HG03045 (cell line): ENCODE results near the gene KBTBD12.
"Not testable (repeated sequence)": the region's sequence is repeated elsewhere in the genome, so short reads cannot be mapped to it uniquely, and the experiment has no call there.

Source experiments
- ATAC-seq: cut with Tn5 transposase; IDR thresholded peaks from one replicate; pipeline ENCODE4 v1.9.1; 2021; ENCODE audit warnings: mild to moderate bottlenecking, moderate library complexity; ENCODE audit not compliant: unreplicated experiment

Gene KBTBD12

GRCh38 chr3:127902486-127902885 is 12.5 kb upstream of the KBTBD12 start:
- ATAC-seq: no peak

GRCh38 chr3:127903611-127904375 is 11.2 kb upstream of the KBTBD12 start:
- ATAC-seq: no peak

- ATAC-seq: no peak
Measured at GRCh38 chr3:127905556-127905955, 9.5 kb upstream of the KBTBD12 start.

GRCh38 chr3:127906653-127907052 is 8.4 kb upstream of the KBTBD12 start:
- ATAC-seq: not testable (repeated sequence)

GRCh38 chr3:127908202-127908601 is 6.8 kb upstream of the KBTBD12 start:
- ATAC-seq: no peak

- no peak for ATAC-seq
Measured at GRCh38 chr3:127908951-127909350, 6.1 kb upstream of the KBTBD12 start.

GRCh38 chr3:127909646-127910045 is 5.4 kb upstream of the KBTBD12 start:
- ATAC-seq: no peak

GRCh38 chr3:127911421-127911931 is 3.6 kb upstream of the KBTBD12 start:
- ATAC-seq: no peak

- not testable (repeated sequence) for ATAC-seq
Measured at GRCh38 chr3:127913841-127914240, 1.2 kb upstream of the KBTBD12 start.

GRCh38 chr3:127914584-127914983 is 448 bp upstream of the KBTBD12 start:
- ATAC-seq: no peak

- no peak for ATAC-seq
Measured at GRCh38 chr3:127915937-127916493, 983 bp downstream of the KBTBD12 start.

- ATAC-seq: no peak
Measured at GRCh38 chr3:127920738-127921137, 5.7 kb downstream of the KBTBD12 start.

GRCh38 chr3:127923611-127924010 is 8.6 kb downstream of the KBTBD12 start:
- no peak for ATAC-seq

GRCh38 chr3:127925384-127925783 is 10.4 kb downstream of the KBTBD12 start:
- no peak for ATAC-seq

GRCh38 chr3:127927829-127928604 is 13.0 kb downstream of the KBTBD12 start:
- ATAC-seq: no peak

GRCh38 chr3:127929818-127930413 is 14.9 kb downstream of the KBTBD12 start:
- no peak for ATAC-seq

- no peak for ATAC-seq
Measured at GRCh38 chr3:127933396-127933795, 18.4 kb downstream of the KBTBD12 start.

- ATAC-seq: no peak
Measured at GRCh38 chr3:127938800-127939199, 23.8 kb downstream of the KBTBD12 start.

GRCh38 chr3:127940116-127940515 is 25.1 kb downstream of the KBTBD12 start:
- ATAC-seq: no peak

GRCh38 chr3:127942613-127943012 is 27.6 kb downstream of the KBTBD12 start:
- no peak for ATAC-seq

GRCh38 chr3:127948211-127948610 is 33.2 kb downstream of the KBTBD12 start:
- ATAC-seq: no peak
